SK-N-DZ (cell line): ENCODE results near the gene TOMM70. TPM values are rescaled to one million over a fixed set of nuclear protein-coding genes. Genes with fewer than 3 reads are reported as not detected.
"Not testable (repeated sequence)": the region's sequence is repeated elsewhere in the genome, so short reads cannot be mapped to it uniquely, and the experiment has no call there.

Experiments
- DNase-seq: peaks from one replicate; pipeline ENCODE4 v3.0.0-alpha.2; 2015; ENCODE audit warnings: low spot score
- polyA plus RNA-seq, 2 experiments: library from polyadenylated mRNA; depleted of rRNA; stranded (reverse); fragments of >200 nt; gene quantifications; 2 replicates each; pipeline ENCODE4 v1.2.3, GENCODE V29; 2014

The TOMM70 gene
- polyA plus RNA-seq (2014; cell fraction: cytosol; rRNA removed) = 74.8 and 83.2 TPM in 2 replicates
- polyA plus RNA-seq (2014; cell fraction: nucleus; rRNA removed) = 27.1 and 37.2 TPM in 2 replicates

- DNase-seq = peak; percentile 98
Observed at GRCh38 chr3:100400780-100401673, at the start of gene TOMM70, which contains the start of gene LNP1. Gene TOMM70, minus strand, starts transcription at chr3:100401089. Its CDS starts 140 bp downstream, at chr3:100400949. Gene LNP1, plus strand, starts transcription at chr3:100401539. Its CDS starts 28,191 bp downstream, at chr3:100429730.

- no peak for DNase-seq
Observed at GRCh38 chr3:100449214-100449613, 48.3 kb upstream of the TOMM70 start.

- no peak for DNase-seq
Observed at GRCh38 chr3:100448079-100448478, 47.2 kb upstream of the TOMM70 start.

GRCh38 chr3:100447067-100447466 is 46.2 kb upstream of the TOMM70 start:
- not testable (repeated sequence) for DNase-seq

- DNase-seq = no peak
Observed at GRCh38 chr3:100443690-100444089, 42.8 kb upstream of the TOMM70 start.

GRCh38 chr3:100440895-100441294 is 40.0 kb upstream of the TOMM70 start:
- DNase-seq = no peak

- DNase-seq = no peak
Observed at GRCh38 chr3:100438623-100438974, 37.7 kb upstream of the TOMM70 start.

GRCh38 chr3:100437721-100438622 is 37.1 kb upstream of the TOMM70 start:
- DNase-seq = no peak

GRCh38 chr3:100436951-100437350 is 36.1 kb upstream of the TOMM70 start:
- no peak for DNase-seq

GRCh38 chr3:100429187-100429716 is 28.4 kb upstream of the TOMM70 start:
- DNase-seq = no peak

- DNase-seq = no peak
Observed at GRCh38 chr3:100427699-100428098, 26.8 kb upstream of the TOMM70 start.

- DNase-seq = no peak
Observed at GRCh38 chr3:100426067-100426682, 25.3 kb upstream of the TOMM70 start.

GRCh38 chr3:100425316-100425715 is 24.4 kb upstream of the TOMM70 start:
- DNase-seq = no peak

- DNase-seq = no peak
Observed at GRCh38 chr3:100424261-100424660, 23.4 kb upstream of the TOMM70 start.

GRCh38 chr3:100423611-100424010 is 22.7 kb upstream of the TOMM70 start:
- DNase-seq = no peak

GRCh38 chr3:100420885-100421284 is 20.0 kb upstream of the TOMM70 start:
- DNase-seq = no peak

- DNase-seq = no peak
Observed at GRCh38 chr3:100419406-100419805, 18.5 kb upstream of the TOMM70 start.

- no peak for DNase-seq
Observed at GRCh38 chr3:100416863-100417262, 16.0 kb upstream of the TOMM70 start.

- DNase-seq = no peak
Observed at GRCh38 chr3:100416176-100416575, 15.3 kb upstream of the TOMM70 start.

- no peak for DNase-seq
Observed at GRCh38 chr3:100413613-100414012, 12.7 kb upstream of the TOMM70 start.

- no peak for DNase-seq
Observed at GRCh38 chr3:100412912-100413590, 12.2 kb upstream of the TOMM70 start.
